Neural cell (in vitro differentiated cells): ENCODE results near the gene FAR2. TPM values are rescaled to one million over a fixed set of nuclear protein-coding genes. Genes with fewer than 3 reads are reported as not detected.

Source experiments
- H2AFZ ChIP-seq: fragments of 200-600, 300-800 bp; sonication (generic), shearing (Covaris generic); 2 replicates; pipeline ENCODE4 v1.6.0; 2014; ENCODE audit warnings: low read depth, mild to moderate bottlenecking, antibody characterized with exemption, low read length, moderate library complexity
- H3F3A ChIP-seq: fragments of 200-600 bp; shearing (Covaris generic); 2 replicates; pipeline ENCODE4 v1.6.1; 2016; ENCODE audit warnings: mild to moderate bottlenecking, moderate library complexity, mixed read lengths, antibody characterized with exemption, low read length; ENCODE audit not compliant: insufficient read depth, poor library complexity, severe bottlenecking
- H3K27ac ChIP-seq: fragments of 200-600, 300-800 bp; sonication (generic), shearing (Covaris generic); 2 replicates; pipeline ENCODE4 v1.5.1; 2014; ENCODE audit warnings: mild to moderate bottlenecking, low read length, moderate library complexity
- H3K27me3 ChIP-seq: fragments of 300-800, 200-600 bp; sonication (generic), shearing (Covaris generic); 2 replicates; pipeline ENCODE4 v1.6.0; 2014; ENCODE audit warnings: mild to moderate bottlenecking, low read depth, low read length, moderate library complexity; ENCODE audit not compliant: insufficient read depth
- H3K36me3 ChIP-seq: fragments of 300-800, 200-600 bp; sonication (generic), shearing (Covaris generic); 2 replicates; pipeline ENCODE4 v1.5.1; 2014; ENCODE audit warnings: mild to moderate bottlenecking, antibody characterized with exemption, low read length, moderate library complexity; ENCODE audit not compliant: insufficient read depth
- H3K4me2 ChIP-seq: fragments of 300-800, 200-600 bp; sonication (generic), shearing (Covaris generic); 2 replicates; pipeline ENCODE4 v1.6.0; 2014; ENCODE audit warnings: mild to moderate bottlenecking, low read length
- H3K4me3 ChIP-seq: fragments of 300-800, 200-600 bp; sonication (generic), shearing (Covaris generic); 2 replicates; pipeline ENCODE4 v1.5.1; 2014; ENCODE audit warnings: mild to moderate bottlenecking, low read length, moderate library complexity
- H3K79me2 ChIP-seq: fragments of 200-600 bp; shearing (Covaris generic); replicated peaks from 2 replicates; pipeline ENCODE4 v1.6.0; 2014; ENCODE audit warnings: mild to moderate bottlenecking, low read length, moderate library complexity; ENCODE audit not compliant: insufficient read depth
- H3K9ac ChIP-seq: fragments of 300-800, 200-600 bp; sonication (generic), shearing (Covaris generic); 2 replicates; pipeline ENCODE4 v1.6.1; 2016; ENCODE audit warnings: mild to moderate bottlenecking, low read length, mixed read lengths
- H3K9me2 ChIP-seq: fragments of 200-600 bp; shearing (Covaris generic); 2 replicates; pipeline ENCODE4 v1.6.1; 2016; ENCODE audit warnings: mild to moderate bottlenecking, low read length, mixed read lengths; ENCODE audit not compliant: insufficient read depth
- H3K9me3 ChIP-seq: fragments of 200-600, 300-800 bp; sonication (generic), shearing (Covaris generic); 2 replicates; pipeline ENCODE4 v1.6.1; 2016; ENCODE audit warnings: mild to moderate bottlenecking, mixed run types, low read length, moderate library complexity, mixed read lengths
- H4K20me1 ChIP-seq: fragments of 200-600 bp; shearing (Covaris generic); 2 replicates; pipeline ENCODE4 v1.6.1; 2016; ENCODE audit warnings: mild to moderate bottlenecking, mixed run types; ENCODE audit not compliant: insufficient read depth
- EP300 ChIP-seq: fragments of 450-650 bp; conservative IDR thresholded peaks from 2 replicates; pipeline ENCODE4 v1.6.1; 2014; ENCODE audit warnings: antibody characterized with exemption, mild to moderate bottlenecking, moderate library complexity; ENCODE audit not compliant: poor library complexity, severe bottlenecking
- EZH2 ChIP-seq: fragments of 200-600, 300-800 bp; shearing (Covaris generic), sonication (generic); IDR thresholded peaks from 2 replicates; pipeline ENCODE4 v1.6.1; 2014; ENCODE audit warnings: antibody characterized with exemption, low read length, borderline replicate concordance, mild to moderate bottlenecking; ENCODE audit not compliant: insufficient read depth, poor library complexity, severe bottlenecking
- MXI1 ChIP-seq: fragments of 450-650 bp; conservative IDR thresholded peaks from 2 replicates; pipeline ENCODE4 v1.6.1; 2014; ENCODE audit warnings: antibody characterized with exemption, mild to moderate bottlenecking; ENCODE audit not compliant: poor library complexity, severe bottlenecking
- POLR2AphosphoS5 ChIP-seq: IDR thresholded peaks from 2 replicates; pipeline ENCODE4 v1.6.1; 2012
- RAD21 ChIP-seq: fragments of 450-650 bp; conservative IDR thresholded peaks from 2 replicates; pipeline ENCODE4 v1.6.1; 2014; ENCODE audit warnings: antibody characterized with exemption, mild to moderate bottlenecking, moderate library complexity
- SMC3 ChIP-seq: fragments of 450-650 bp; conservative IDR thresholded peaks from 2 replicates; pipeline ENCODE4 v1.6.1; 2014; ENCODE audit warnings: antibody characterized with exemption, mild to moderate bottlenecking, moderate library complexity; ENCODE audit not compliant: poor library complexity
- TAF1 ChIP-seq: IDR thresholded peaks from 2 replicates; pipeline ENCODE4 v1.6.1; 2012; ENCODE audit warnings: low read depth
- polyA plus RNA-seq: library from polyadenylated mRNA; depleted of rRNA; stranded (reverse); fragments of >200 nt; gene quantifications from 2 replicates; pipeline ENCODE4 v1.2.3, GENCODE V29; 2014
- TF ChIP-seq, protein P1 (sequence below): fragments of 450-650 bp; IDR thresholded peaks from 2 replicates; pipeline ENCODE4 v1.5.1; 2014; ENCODE audit warnings: antibody characterized with exemption, mild to moderate bottlenecking, moderate library complexity; ENCODE audit not compliant: poor library complexity, severe bottlenecking
- TF ChIP-seq, protein P2 (sequence below): IDR thresholded peaks from 2 replicates; pipeline ENCODE4 v1.6.1; 2012; ENCODE audit warnings: borderline replicate concordance

Gene FAR2
- polyA plus RNA-seq, 1 donor from 2014 or later, result 0.99 TPM

DNA sequence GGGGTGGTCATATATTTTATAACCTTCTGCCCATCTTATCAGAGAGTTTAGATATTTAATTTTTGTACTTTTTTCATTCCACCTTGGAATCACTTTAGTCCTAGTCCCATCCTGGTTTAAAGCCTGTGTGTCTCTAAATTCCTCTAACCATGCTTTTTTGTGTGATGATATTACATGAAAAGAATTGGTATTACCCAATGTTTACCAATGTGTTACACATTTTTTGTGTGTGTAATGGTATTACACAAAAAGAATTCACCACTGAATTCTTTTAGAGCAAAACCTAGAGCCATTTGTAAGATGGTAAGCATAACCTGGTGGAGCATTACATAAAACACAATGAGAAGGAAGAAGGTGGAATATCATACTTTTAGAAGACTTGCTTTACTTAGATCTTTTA, 77.5 kb downstream of the FAR2 start:
- no peak overlapping the region for H3K27ac ChIP-seq
- H3K79me2 ChIP-seq, result no peaks in the 10 kb centered on the region
- no peak for TF ChIP-seq SMC3
- TF ChIP-seq, protein P1, sequence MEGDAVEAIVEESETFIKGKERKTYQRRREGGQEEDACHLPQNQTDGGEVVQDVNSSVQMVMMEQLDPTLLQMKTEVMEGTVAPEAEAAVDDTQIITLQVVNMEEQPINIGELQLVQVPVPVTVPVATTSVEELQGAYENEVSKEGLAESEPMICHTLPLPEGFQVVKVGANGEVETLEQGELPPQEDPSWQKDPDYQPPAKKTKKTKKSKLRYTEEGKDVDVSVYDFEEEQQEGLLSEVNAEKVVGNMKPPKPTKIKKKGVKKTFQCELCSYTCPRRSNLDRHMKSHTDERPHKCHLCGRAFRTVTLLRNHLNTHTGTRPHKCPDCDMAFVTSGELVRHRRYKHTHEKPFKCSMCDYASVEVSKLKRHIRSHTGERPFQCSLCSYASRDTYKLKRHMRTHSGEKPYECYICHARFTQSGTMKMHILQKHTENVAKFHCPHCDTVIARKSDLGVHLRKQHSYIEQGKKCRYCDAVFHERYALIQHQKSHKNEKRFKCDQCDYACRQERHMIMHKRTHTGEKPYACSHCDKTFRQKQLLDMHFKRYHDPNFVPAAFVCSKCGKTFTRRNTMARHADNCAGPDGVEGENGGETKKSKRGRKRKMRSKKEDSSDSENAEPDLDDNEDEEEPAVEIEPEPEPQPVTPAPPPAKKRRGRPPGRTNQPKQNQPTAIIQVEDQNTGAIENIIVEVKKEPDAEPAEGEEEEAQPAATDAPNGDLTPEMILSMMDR, result no peak
- TF ChIP-seq RAD21, result no peak
- TF ChIP-seq, protein P2, sequence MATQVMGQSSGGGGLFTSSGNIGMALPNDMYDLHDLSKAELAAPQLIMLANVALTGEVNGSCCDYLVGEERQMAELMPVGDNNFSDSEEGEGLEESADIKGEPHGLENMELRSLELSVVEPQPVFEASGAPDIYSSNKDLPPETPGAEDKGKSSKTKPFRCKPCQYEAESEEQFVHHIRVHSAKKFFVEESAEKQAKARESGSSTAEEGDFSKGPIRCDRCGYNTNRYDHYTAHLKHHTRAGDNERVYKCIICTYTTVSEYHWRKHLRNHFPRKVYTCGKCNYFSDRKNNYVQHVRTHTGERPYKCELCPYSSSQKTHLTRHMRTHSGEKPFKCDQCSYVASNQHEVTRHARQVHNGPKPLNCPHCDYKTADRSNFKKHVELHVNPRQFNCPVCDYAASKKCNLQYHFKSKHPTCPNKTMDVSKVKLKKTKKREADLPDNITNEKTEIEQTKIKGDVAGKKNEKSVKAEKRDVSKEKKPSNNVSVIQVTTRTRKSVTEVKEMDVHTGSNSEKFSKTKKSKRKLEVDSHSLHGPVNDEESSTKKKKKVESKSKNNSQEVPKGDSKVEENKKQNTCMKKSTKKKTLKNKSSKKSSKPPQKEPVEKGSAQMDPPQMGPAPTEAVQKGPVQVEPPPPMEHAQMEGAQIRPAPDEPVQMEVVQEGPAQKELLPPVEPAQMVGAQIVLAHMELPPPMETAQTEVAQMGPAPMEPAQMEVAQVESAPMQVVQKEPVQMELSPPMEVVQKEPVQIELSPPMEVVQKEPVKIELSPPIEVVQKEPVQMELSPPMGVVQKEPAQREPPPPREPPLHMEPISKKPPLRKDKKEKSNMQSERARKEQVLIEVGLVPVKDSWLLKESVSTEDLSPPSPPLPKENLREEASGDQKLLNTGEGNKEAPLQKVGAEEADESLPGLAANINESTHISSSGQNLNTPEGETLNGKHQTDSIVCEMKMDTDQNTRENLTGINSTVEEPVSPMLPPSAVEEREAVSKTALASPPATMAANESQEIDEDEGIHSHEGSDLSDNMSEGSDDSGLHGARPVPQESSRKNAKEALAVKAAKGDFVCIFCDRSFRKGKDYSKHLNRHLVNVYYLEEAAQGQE, result no peak
- TF ChIP-seq MXI1, result no peak
- TF ChIP-seq POLR2AphosphoS5, result no peak
- TF ChIP-seq EZH2, result no peak
- TF ChIP-seq EP300, result no peak
- H3K36me3 ChIP-seq, result no peaks in the 10 kb centered on the region
- H2AFZ ChIP-seq, result no peak overlapping the region
- no peak overlapping the region for H3K4me3 ChIP-seq
- no peaks in the 10 kb centered on the region for H3K9me2 ChIP-seq
- H3K4me2 ChIP-seq, result no peak overlapping the region
- no peak overlapping the region for H3K9ac ChIP-seq
- no peaks in the 10 kb centered on the region for H4K20me1 ChIP-seq
- no peaks in the 10 kb centered on the region for H3F3A ChIP-seq
- no peaks in the 10 kb centered on the region for H3K27me3 ChIP-seq
- peaks cover 3% of the 10 kb centered on the region for H3K9me3 ChIP-seq

DNA sequence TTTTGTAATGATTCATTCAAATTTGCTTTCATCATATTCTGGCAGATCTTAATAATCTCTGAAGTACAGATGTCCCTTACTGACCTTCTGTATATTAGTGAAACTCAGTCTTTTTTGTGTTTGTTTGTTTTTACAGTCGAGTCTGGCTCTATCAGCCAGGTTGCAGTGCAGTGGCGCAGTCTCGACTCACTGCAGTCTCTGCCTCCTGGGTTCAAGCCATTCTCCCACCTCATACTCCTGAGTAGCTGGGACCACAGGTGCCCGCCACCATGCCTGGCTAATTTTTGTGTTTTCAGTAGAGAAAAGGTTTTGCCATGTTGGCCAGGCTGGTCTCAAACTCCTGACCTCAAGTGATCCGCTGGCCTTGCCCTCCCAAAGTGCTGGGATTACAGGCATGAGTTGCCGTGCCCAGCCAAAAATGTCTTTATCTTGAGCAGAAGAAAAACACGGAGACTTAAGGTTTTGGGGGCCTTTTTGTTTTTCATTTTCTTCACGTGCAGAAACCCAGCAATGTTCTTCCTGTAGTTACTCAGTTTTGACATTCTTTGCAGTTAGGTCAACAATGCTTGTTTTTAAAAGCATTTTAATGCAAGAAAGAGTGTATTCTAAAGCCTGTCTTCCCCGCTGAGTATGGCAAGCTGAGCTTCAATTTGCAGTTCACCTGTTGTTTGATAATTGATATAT, 79.5 kb downstream of the FAR2 start:
- Histone ChIP-seq H3K9ac (no peak overlapping the region), H3K27ac (no peak overlapping the region), H3K9me3 (peaks cover 3% of the 10 kb centered on the region), H4K20me1 (no peaks in the 10 kb centered on the region), H3K4me3 (no peak overlapping the region), H3K27me3 (no peaks in the 10 kb centered on the region), H3K9me2 (no peaks in the 10 kb centered on the region), H3K36me3 (no peaks in the 10 kb centered on the region), H3K79me2 (no peaks in the 10 kb centered on the region), H3K4me2 (no peak overlapping the region), H2AFZ (no peak overlapping the region), H3F3A (no peaks in the 10 kb centered on the region)
- TF ChIP-seq, protein P2, result no peak
- TF ChIP-seq RAD21, result no peak
- no peak for TF ChIP-seq EZH2
- no peak for TF ChIP-seq MXI1
- TF ChIP-seq, protein P1, result no peak
- no peak for TF ChIP-seq SMC3
- TF ChIP-seq EP300, result no peak
- no peak for TF ChIP-seq POLR2AphosphoS5
- TF ChIP-seq TAF1, result no peak
